ENCODE measurements around the gene CROCC.

DNA sequence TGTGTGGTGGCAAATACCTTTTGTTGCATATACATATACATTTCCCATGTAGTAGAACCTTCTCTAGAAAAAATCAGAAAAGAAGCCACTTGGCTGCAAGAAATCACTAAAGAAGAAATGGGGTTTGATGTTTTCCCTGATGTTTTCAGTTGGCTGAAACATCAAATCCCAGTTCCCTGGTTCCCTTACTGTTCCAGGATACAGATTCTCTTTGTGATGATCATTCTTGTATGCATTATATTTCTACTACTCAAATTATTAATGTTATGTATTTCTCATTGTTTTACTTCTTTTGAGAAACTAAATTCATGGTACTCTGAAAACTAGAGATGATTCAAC lies 18.3 kb upstream of the CROCC start:
- TF ChIP-seq, protein P1, sequence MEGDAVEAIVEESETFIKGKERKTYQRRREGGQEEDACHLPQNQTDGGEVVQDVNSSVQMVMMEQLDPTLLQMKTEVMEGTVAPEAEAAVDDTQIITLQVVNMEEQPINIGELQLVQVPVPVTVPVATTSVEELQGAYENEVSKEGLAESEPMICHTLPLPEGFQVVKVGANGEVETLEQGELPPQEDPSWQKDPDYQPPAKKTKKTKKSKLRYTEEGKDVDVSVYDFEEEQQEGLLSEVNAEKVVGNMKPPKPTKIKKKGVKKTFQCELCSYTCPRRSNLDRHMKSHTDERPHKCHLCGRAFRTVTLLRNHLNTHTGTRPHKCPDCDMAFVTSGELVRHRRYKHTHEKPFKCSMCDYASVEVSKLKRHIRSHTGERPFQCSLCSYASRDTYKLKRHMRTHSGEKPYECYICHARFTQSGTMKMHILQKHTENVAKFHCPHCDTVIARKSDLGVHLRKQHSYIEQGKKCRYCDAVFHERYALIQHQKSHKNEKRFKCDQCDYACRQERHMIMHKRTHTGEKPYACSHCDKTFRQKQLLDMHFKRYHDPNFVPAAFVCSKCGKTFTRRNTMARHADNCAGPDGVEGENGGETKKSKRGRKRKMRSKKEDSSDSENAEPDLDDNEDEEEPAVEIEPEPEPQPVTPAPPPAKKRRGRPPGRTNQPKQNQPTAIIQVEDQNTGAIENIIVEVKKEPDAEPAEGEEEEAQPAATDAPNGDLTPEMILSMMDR (IDR thresholded peaks at IDR 0.05) = no peak
- TF ChIP-seq POLR2A (IDR thresholded peaks at IDR 0.05) = no peak
